Type B pancreatic cell (in vitro differentiated cells): ENCODE data around the gene C3orf52. TPM values are rescaled to one million over a fixed set of nuclear protein-coding genes. Genes with fewer than 3 reads are reported as not detected.
A peak's percentile ranks its signal among the peaks of the same experiment; 100 is the strongest.

Experiments
- DNase-seq: peaks from one replicate; pipeline ENCODE4 v3.0.0; 2021; ENCODE audit warnings: mixed read lengths; ENCODE audit not compliant: unreplicated experiment; ENCODE audit errors: extremely low spot score
- H3K27ac Mint-ChIP-seq: 2 replicates; pipeline ENCODE4 v1.8.0; 2021; ENCODE audit warnings: mild to moderate bottlenecking, mixed read lengths
- H3K27me3 Mint-ChIP-seq: 2 replicates; pipeline ENCODE4 v1.8.0; 2021; ENCODE audit warnings: mixed read lengths
- H3K36me3 Mint-ChIP-seq: 2 replicates; pipeline ENCODE4 v1.8.0; 2021; ENCODE audit warnings: mixed read lengths
- H3K4me1 Mint-ChIP-seq: one replicate; pipeline ENCODE4 v1.8.0; 2021; ENCODE audit warnings: mixed read lengths; ENCODE audit not compliant: unreplicated experiment
- H3K4me3 Mint-ChIP-seq: 2 replicates; pipeline ENCODE4 v1.8.0; 2021; ENCODE audit warnings: mild to moderate bottlenecking, mixed read lengths
- H3K9me3 Mint-ChIP-seq: 2 replicates; pipeline ENCODE4 v1.8.0; 2021; ENCODE audit warnings: mixed read lengths
- total RNA-seq: library from RNA; stranded (reverse); gene quantifications from 2 replicates; pipeline ENCODE4 v1.2.1, GENCODE V29; 2021; ENCODE audit warnings: low replicate concordance
- TF ChIP-seq, protein P1 (sequence below): fragments of 200-600 bp; sonication (generic); conservative IDR thresholded peaks from 2 replicates; pipeline ENCODE4 v1.5.0; 2021; ENCODE audit warnings: antibody characterized with exemption, mild to moderate bottlenecking

C3orf52 gene
- total RNA-seq, 1 donor from 2014 or later, result 8.4 TPM

GRCh38 chr3:112088944-112089343 lies 2.8 kb downstream of the C3orf52 start:
- Mint-ChIP-seq H3K27me3 (peaks cover 13% of the 10 kb centered on the region), H3K4me1 (peaks cover 62% of the 10 kb centered on the region), H3K4me3 (peak overlapping the region; percentile 6), H3K27ac (no peak overlapping the region), H3K9me3 (peaks cover 4% of the 10 kb centered on the region), H3K36me3 (peaks cover 6% of the 10 kb centered on the region)
- no peak for DNase-seq
- TF ChIP-seq, protein P1, sequence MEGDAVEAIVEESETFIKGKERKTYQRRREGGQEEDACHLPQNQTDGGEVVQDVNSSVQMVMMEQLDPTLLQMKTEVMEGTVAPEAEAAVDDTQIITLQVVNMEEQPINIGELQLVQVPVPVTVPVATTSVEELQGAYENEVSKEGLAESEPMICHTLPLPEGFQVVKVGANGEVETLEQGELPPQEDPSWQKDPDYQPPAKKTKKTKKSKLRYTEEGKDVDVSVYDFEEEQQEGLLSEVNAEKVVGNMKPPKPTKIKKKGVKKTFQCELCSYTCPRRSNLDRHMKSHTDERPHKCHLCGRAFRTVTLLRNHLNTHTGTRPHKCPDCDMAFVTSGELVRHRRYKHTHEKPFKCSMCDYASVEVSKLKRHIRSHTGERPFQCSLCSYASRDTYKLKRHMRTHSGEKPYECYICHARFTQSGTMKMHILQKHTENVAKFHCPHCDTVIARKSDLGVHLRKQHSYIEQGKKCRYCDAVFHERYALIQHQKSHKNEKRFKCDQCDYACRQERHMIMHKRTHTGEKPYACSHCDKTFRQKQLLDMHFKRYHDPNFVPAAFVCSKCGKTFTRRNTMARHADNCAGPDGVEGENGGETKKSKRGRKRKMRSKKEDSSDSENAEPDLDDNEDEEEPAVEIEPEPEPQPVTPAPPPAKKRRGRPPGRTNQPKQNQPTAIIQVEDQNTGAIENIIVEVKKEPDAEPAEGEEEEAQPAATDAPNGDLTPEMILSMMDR, result no peak

- DNase-seq, result no peak
- Mint-ChIP-seq H3K4me1 (peaks cover 52% of the 10 kb centered on the region), H3K36me3 (peaks cover 9% of the 10 kb centered on the region), H3K9me3 (peaks cover 4% of the 10 kb centered on the region), H3K4me3 (peak overlapping the region; percentile 48), H3K27ac (peak overlapping the region; percentile 62), H3K27me3 (peaks cover 13% of the 10 kb centered on the region)
- TF ChIP-seq, protein P1, result no peak
These were observed 4.0 kb downstream of the C3orf52 start for GRCh38 chr3:112089956-112090886.

DNA sequence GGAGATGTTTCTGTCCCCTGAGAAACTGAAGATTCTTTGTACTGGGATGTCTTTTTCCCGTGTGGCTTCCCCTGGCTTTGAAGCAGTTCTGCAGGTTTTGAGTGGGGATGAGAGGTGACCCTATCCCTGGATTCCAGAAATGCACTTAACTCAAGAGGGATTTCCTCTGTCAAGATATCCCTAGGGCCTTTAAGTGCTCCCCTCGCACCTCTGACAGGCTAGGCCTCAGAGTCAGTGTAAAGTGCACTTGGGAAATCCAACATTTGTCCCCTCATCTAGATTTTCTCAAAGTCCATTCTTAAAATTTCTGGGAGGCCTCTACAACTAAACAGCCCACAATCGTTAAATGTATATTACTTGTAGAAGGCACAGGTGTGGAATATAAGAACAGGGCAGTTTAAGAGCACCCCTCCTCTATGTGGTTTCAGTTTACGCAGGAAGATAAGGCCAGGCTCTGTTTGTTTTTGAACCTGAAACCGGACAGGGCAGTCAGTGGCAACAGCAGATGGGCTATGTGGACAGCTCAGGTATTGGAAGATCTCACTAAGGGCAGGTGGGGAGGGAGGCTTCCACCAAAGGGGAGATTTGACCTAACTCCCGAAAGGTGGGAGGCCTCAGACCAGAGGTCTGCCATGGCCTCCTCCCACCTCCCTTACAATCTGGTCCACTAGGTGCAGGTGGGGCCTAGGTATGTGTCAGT lies 4.8 kb downstream of the C3orf52 start:
- peaks cover 50% of the 10 kb centered on the region for H3K4me1 Mint-ChIP-seq
- peak overlapping the region; percentile 24 for H3K4me3 Mint-ChIP-seq
- H3K9me3 Mint-ChIP-seq, result peaks cover 4% of the 10 kb centered on the region
- DNase-seq, result no peak
- peaks cover 13% of the 10 kb centered on the region for H3K27me3 Mint-ChIP-seq
- TF ChIP-seq, protein P1, result no peak
- peaks cover 12% of the 10 kb centered on the region for H3K36me3 Mint-ChIP-seq
- peak overlapping the region; percentile 62 for H3K27ac Mint-ChIP-seq

DNA sequence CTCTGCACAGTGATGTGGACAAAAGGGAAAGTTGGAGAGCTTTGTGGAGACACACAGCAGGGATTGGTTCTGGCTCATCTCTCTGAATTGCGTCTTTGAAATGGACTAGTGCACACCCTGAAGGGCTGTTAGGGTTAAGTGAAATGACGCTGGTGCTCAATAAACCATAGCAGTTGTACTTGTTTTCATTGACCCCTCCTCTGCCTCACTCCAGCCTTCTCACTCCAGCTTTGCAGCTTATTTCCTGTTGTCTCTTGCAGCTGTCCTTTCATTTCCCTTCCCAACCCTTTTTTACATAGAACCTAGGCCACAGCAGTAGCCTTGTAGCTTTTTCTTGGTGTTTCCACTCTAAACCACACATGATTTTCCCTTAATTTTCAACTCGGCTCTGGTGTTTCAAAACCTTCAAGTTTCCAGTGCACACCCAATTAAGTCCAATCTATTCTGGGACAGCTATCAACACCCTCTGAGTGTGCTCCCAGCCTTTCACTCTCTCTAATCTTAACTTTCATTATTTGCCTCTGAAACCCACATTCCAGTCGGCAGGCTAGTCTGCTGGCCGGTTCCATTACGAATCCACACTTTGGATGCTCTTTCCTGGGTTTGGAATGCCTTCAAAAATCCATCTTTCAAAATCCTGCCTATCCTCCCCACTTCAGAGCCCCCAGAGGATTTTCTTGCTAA lies 6.4 kb downstream of the C3orf52 start:
- Mint-ChIP-seq H3K4me1 (peaks cover 41% of the 10 kb centered on the region), H3K9me3 (peaks cover 4% of the 10 kb centered on the region), H3K36me3 (peaks cover 12% of the 10 kb centered on the region), H3K27ac (peak overlapping the region; percentile 71), H3K4me3 (peak overlapping the region; percentile 38), H3K27me3 (peaks cover 6% of the 10 kb centered on the region)
- DNase-seq, result no peak
- TF ChIP-seq, protein P1, result no peak

- H3K36me3 Mint-ChIP-seq, result peaks cover 12% of the 10 kb centered on the region
- H3K9me3 Mint-ChIP-seq, result peaks cover 8% of the 10 kb centered on the region
- TF ChIP-seq, protein P1, result no peak
- H3K27ac Mint-ChIP-seq, result peak overlapping the region; percentile 71
- H3K4me1 Mint-ChIP-seq, result peaks cover 36% of the 10 kb centered on the region
- H3K4me3 Mint-ChIP-seq, result peak overlapping the region; percentile 17
- H3K27me3 Mint-ChIP-seq, result peaks cover 2% of the 10 kb centered on the region
- DNase-seq, result no peak
These were observed 7.0 kb downstream of the C3orf52 start for GRCh38 chr3:112093180-112093522.
